Heart right ventricle (tissue), 16 donors: ENCODE data around the gene SDK2. TPM values are rescaled to one million over a fixed set of nuclear protein-coding genes. Genes with fewer than 3 reads are reported as not detected.

Source experiments
- ATAC-seq, 8 donors: fragments of 200-7000 bp; cut with Tn5 transposase; one replicate each; pipeline ENCODE4 v1.9.1; 2020; ENCODE audit warnings: mild to moderate bottlenecking in 8 of 8, moderate library complexity in 8 of 8, moderate number of reproducible peaks in 1 of 8
- DNase-seq, 2 donors: peaks; one replicate each; pipeline ENCODE4 v3.0.0-alpha.2; 2020
- H3K27ac ChIP-seq, 10 donors: fragments of 200-600 bp; sonication (generic) in 2 of 10; one replicate each; pipeline versions ENCODE4 v1.5.0 to v1.8.0; 2020 to 2022; ENCODE audit warnings: mild to moderate bottlenecking in 3 of 10
- H3K27me3 ChIP-seq, 7 donors: fragments of 200-600 bp; one replicate each; pipeline ENCODE4 v1.8.0; 2021 to 2022; ENCODE audit warnings: mild to moderate bottlenecking in 2 of 7
- H3K36me3 ChIP-seq, 9 donors: fragments of 200-600 bp; sonication (generic) in 1 of 9; one replicate each; pipeline versions ENCODE4 v1.5.0 to v1.8.0; 2020 to 2022; ENCODE audit warnings: mild to moderate bottlenecking in 2 of 9
- H3K4me1 ChIP-seq, 9 donors: fragments of 200-600 bp; sonication (generic) in 1 of 9; one replicate each; pipeline versions ENCODE4 v1.5.0 to v1.8.0; 2020 to 2022; ENCODE audit warnings: mild to moderate bottlenecking in 4 of 9
- H3K4me3 ChIP-seq, 10 donors: fragments of 200-600 bp; sonication (generic) in 2 of 10; one replicate each; pipeline versions ENCODE4 v1.5.0 to v1.8.0; 2020 to 2022; ENCODE audit warnings: mild to moderate bottlenecking in 7 of 10, moderate library complexity in 2 of 10
- H3K9me3 ChIP-seq, 11 donors: fragments of 200-600 bp in 10 of 11; sonication (generic) in 2 of 11; one replicate each; pipeline versions ENCODE4 v1.5.0 to v1.8.0; 2013 to 2022; ENCODE audit warnings: mild to moderate bottlenecking in 2 of 11, control low read depth in 1 of 11, moderate library complexity in 1 of 11
- WGBS, 2 donors: extraction: QIAGEN DNeasy Blood & Tissue Kit; methylation state at CpG; one replicate each; pipeline ENCODE4 v1.1.7; 2013; ENCODE audit warnings: inconsistent platforms in 1 of 2; 5-methylcytosine and 5-hydroxymethylcytosine counted together
- intact Hi-C, 10 donors: fragments of 100-400 bp; cut with DNase I; formaldehyde crosslinking; loops; one replicate each; pipeline versions ENCODE4 v1.11.1 to v1.14.2; 2022
- polyA plus RNA-seq, 2 donors: library from polyadenylated mRNA; stranded (reverse); fragments of 200-250 nt; gene quantifications; one replicate each; pipeline ENCODE4 v1.2.3, GENCODE V29; 2013
- total RNA-seq, 10 donors: library from RNA; stranded (reverse); fragmentation: NEBNext Ultra II Directional in 3 of 10; extraction: Animal tissue kit (Norgen Biotek cat#: 25700) in 3 of 10; gene quantifications; one replicate each; pipeline versions ENCODE4 v1.2.1 to v1.2.4, GENCODE V29; 2021 to 2023
- TF ChIP-seq, protein P1 (sequence below), 9 donors: fragments of 200-600 bp; sonication (generic) in 2 of 9; IDR thresholded peaks; one replicate each; pipeline versions ENCODE4 v1.5.0 to v1.8.0; 2021 to 2022; ENCODE audit warnings: antibody characterized with exemption in 9 of 9, mild to moderate bottlenecking in 5 of 9, moderate library complexity in 1 of 9
- donor health status: Arrhythmogenic right ventricular cardiomyopathy.
- donor health status: ischemic (EF 13 %, LVEDD 7.1; RV severe dilation, severe dysfunction).
- donor health status: healthy with polysubstance abuse.
- donor health status: DM: no; HTN: yes; CAD: no.
- donor health status: DM: no; HTN: no; CAD: no.
- donor health status: ischemic (EF 25% LVEDD 6.9; RV normal size, moderate dysfunction).
- donor health status: ischemic (EF 25% LVEDD 5.7; RV mildly dilated, moderate dysfunction).
- donor health status: healthy.
- donor health status: DM: yes; HTN: yes; CAD: no.
- donor health status: Ischemic cardiomyopathy.
- donor health status: ischemic (EF 35%, LVEDD 5.7; RV mildly dilated, moderate dysfunction).
- donor health status: nonischemic (EF 11% LVEDD 7.7; RV severe dilation, severe dysfunction).
- donor health status: DM: yes; HTN: yes; CAD: no.
- donor health status: PGD.
- donor health status: ischemic (EF 29% LVEDD 5.4; RV normal size, mild dysfunction).
- donor health status: nonischemic (EF 23%, LVEDD 6.1; RV moderate dilation, normal function).

Gene SDK2
- total and polyA plus RNA-seq, 12 donors, result 0.44 to 4.2 (median 1.9) TPM

DNA sequence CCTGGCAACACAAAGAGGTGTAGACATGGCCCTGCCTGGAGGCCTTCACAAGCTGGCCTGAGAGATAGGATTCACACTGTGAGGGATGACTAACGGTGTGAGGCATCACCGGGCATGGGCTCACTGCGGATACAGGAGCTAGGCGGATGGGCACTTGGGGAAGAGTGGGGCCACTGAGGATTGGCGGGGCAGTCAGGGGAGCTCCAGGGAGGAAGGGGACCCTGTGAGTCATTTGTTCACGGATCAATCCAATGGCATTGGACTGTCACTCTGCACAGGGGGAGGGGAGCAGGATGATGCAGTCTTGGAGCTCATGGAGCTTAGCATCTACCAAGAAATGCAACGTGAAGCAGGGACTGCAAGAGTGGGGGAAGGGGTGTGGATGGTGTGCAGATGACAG is 117.3 kb downstream of the SDK2 start:
- Histone ChIP-seq H3K9me3 (no peaks in the 10 kb centered on the region), H3K36me3 (no peaks in the 10 kb centered on the region), H3K4me3 (no peak overlapping the region), H3K4me1 (no peaks in the 10 kb centered on the region), H3K27me3 (no peaks in the 10 kb centered on the region), H3K27ac (no peak overlapping the region)
- TF ChIP-seq, protein P1, sequence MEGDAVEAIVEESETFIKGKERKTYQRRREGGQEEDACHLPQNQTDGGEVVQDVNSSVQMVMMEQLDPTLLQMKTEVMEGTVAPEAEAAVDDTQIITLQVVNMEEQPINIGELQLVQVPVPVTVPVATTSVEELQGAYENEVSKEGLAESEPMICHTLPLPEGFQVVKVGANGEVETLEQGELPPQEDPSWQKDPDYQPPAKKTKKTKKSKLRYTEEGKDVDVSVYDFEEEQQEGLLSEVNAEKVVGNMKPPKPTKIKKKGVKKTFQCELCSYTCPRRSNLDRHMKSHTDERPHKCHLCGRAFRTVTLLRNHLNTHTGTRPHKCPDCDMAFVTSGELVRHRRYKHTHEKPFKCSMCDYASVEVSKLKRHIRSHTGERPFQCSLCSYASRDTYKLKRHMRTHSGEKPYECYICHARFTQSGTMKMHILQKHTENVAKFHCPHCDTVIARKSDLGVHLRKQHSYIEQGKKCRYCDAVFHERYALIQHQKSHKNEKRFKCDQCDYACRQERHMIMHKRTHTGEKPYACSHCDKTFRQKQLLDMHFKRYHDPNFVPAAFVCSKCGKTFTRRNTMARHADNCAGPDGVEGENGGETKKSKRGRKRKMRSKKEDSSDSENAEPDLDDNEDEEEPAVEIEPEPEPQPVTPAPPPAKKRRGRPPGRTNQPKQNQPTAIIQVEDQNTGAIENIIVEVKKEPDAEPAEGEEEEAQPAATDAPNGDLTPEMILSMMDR (IDR thresholded peaks at IDR 0.05), result no peak
- 81 to 84% methylated on average over 7 of the region's 7 CpGs for WGBS, 2 donors
- intact Hi-C loops, result no loop called here
- DNase-seq, result no peak
- no peak for ATAC-seq

DNA sequence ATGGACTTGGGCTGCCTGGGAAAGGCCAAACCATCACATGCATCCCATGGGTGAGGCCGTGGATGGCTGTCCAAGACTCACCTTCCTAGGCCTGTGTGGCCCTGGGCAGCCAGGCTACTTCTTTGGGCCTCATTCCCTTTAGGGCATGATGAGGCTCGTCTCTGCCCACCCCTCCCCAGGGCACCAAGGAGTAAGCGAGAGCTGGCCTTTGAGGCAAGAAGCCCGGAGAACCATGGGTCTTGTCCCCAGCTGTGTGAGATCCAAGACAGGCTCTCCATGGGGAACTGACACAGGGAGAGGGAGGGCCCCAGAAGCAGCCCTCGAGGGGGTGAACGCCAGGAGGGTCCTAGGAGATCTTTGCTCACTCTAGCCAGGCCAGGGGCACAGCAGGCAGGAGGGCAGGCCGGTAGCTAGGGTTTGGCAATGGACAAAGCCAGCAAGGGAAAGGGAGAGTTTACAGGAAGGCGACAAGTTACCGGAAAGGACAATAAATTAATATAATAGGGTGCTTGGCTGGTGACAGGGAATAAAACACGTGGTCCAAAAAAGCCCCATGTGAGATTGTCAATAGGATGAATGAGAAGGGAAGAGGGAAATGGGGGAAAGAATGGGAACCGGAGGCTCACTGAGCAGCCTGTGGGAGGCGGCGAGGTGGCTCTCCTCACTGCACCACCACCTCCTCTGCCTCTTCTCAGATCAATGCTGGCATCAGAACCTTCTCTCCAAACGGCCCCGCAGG is 119.1 kb downstream of the SDK2 start:
- Histone ChIP-seq H3K4me3 (no peak overlapping the region), H3K27ac (no peak overlapping the region), H3K9me3 (no peaks in the 10 kb centered on the region), H3K27me3 (no peaks in the 10 kb centered on the region), H3K4me1 (no peaks in the 10 kb centered on the region), H3K36me3 (no peaks in the 10 kb centered on the region)
- TF ChIP-seq, protein P1 (IDR thresholded peaks at IDR 0.05), result no peak
- no peak for ATAC-seq
- WGBS, 2 donors, result 83 to 85% methylated on average over 15 of the region's 15 CpGs
- no peak for DNase-seq
- intact Hi-C loops, result no loop called here

GRCh38 chr17:73522696-73523095 is 121.5 kb downstream of the SDK2 start:
- H3K36me3 ChIP-seq, result no peaks in the 10 kb centered on the region
- TF ChIP-seq, protein P1 (IDR thresholded peaks at IDR 0.05), result no peak
- intact Hi-C loops, result no loop called here
- H3K9me3 ChIP-seq, result no peaks in the 10 kb centered on the region
- no peak for ATAC-seq
- no peak for DNase-seq
- H3K27ac ChIP-seq, result no peak overlapping the region
- 58 to 74% methylated on average over 5 of the region's 5 CpGs for WGBS, 2 donors
- H3K27me3 ChIP-seq, result no peaks in the 10 kb centered on the region
- no peaks in the 10 kb centered on the region for H3K4me1 ChIP-seq
- H3K4me3 ChIP-seq, result no peak overlapping the region

GRCh38 chr17:73522107-73522506 is 122.1 kb downstream of the SDK2 start:
- no peak for DNase-seq
- 83 to 87% methylated on average over 6 of the region's 6 CpGs for WGBS, 2 donors
- Histone ChIP-seq H3K36me3 (no peaks in the 10 kb centered on the region), H3K4me3 (no peak overlapping the region), H3K9me3 (no peaks in the 10 kb centered on the region), H3K4me1 (no peaks in the 10 kb centered on the region), H3K27ac (no peak overlapping the region), H3K27me3 (no peaks in the 10 kb centered on the region)
- intact Hi-C loops, result no loop called here
- ATAC-seq, result no peak
- TF ChIP-seq, protein P1 (IDR thresholded peaks at IDR 0.05), result no peak
